Neutrophil (primary cell): ENCODE data around the gene SAP30.

Source experiments
- H3K27ac ChIP-seq: fragments of 200-600 bp; sonication (generic); 2 replicates; pipeline ENCODE4 v1.5.1; 2016; ENCODE audit warnings: mild to moderate bottlenecking, moderate library complexity
- H3K27me3 ChIP-seq: fragments of 200-600 bp; sonication (generic); 2 replicates; pipeline ENCODE4 v1.6.0; 2016; ENCODE audit warnings: mild to moderate bottlenecking
- H3K36me3 ChIP-seq: fragments of 200-600 bp; sonication (generic); 2 replicates; pipeline ENCODE4 v1.5.1; 2017
- H3K4me1 ChIP-seq, 2 experiments: fragments of 200-600 bp in 1 of 2; sonication (generic) in 1 of 2; 1 replicate in 1 of 2; 2 replicates in 1 of 2; pipeline versions ENCODE4 v1.5.1 to v1.6.1; 2013 to 2016; ENCODE audit warnings: low read depth in 1 of 2, low read length in 1 of 2, mild to moderate bottlenecking in 1 of 2, moderate library complexity in 1 of 2; ENCODE audit not compliant: control insufficient read depth in 1 of 2, insufficient read depth in 1 of 2
- H3K4me3 ChIP-seq, 2 experiments: fragments of 200-600 bp in 1 of 2; sonication (generic) in 1 of 2; 1 replicate in 1 of 2; 2 replicates in 1 of 2; pipeline ENCODE4 v1.5.1; 2013 to 2016; ENCODE audit warnings: low read depth in 1 of 2, low read length in 1 of 2, mild to moderate bottlenecking in 1 of 2, moderate library complexity in 1 of 2
- H3K9me3 ChIP-seq: fragments of 200-600 bp; sonication (generic); 2 replicates; pipeline ENCODE4 v1.5.1; 2016
- TF ChIP-seq, protein P1 (sequence below): fragments of 200-600 bp; sonication (generic); IDR thresholded peaks from 2 replicates; pipeline ENCODE4 v1.5.1; 2016; ENCODE audit warnings: antibody characterized with exemption

SAP30 gene

DNA sequence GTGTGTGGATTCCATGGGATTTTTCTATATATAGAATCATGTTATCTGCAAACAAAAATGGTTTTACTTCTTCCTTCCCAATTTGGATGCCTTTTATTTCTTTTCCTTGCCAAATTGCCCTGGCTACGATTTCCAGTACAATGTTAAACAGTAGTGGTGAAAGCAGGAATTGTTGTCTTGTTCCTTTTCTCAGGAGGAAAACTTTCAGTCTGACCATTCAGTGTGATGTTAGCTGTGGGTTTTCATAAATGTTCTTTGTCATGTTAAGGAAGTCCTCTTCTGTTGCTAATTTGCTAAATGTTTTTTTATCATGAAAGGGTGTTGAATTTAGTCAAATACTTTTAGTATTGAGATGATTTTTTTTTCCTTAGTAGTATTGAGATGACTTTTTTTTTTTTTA lies 10.9 kb downstream of the SAP30 start:
- H3K36me3 ChIP-seq = no peaks in the 10 kb centered on the region
- H3K9me3 ChIP-seq = no peaks in the 10 kb centered on the region
- TF ChIP-seq, protein P1, sequence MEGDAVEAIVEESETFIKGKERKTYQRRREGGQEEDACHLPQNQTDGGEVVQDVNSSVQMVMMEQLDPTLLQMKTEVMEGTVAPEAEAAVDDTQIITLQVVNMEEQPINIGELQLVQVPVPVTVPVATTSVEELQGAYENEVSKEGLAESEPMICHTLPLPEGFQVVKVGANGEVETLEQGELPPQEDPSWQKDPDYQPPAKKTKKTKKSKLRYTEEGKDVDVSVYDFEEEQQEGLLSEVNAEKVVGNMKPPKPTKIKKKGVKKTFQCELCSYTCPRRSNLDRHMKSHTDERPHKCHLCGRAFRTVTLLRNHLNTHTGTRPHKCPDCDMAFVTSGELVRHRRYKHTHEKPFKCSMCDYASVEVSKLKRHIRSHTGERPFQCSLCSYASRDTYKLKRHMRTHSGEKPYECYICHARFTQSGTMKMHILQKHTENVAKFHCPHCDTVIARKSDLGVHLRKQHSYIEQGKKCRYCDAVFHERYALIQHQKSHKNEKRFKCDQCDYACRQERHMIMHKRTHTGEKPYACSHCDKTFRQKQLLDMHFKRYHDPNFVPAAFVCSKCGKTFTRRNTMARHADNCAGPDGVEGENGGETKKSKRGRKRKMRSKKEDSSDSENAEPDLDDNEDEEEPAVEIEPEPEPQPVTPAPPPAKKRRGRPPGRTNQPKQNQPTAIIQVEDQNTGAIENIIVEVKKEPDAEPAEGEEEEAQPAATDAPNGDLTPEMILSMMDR = no peak
- H3K4me1 ChIP-seq = no peaks in the 10 kb centered on the region
- H3K27me3 ChIP-seq = no peaks in the 10 kb centered on the region
- no peak overlapping the region for H3K27ac ChIP-seq
- H3K4me3 ChIP-seq = no peak overlapping the region

DNA sequence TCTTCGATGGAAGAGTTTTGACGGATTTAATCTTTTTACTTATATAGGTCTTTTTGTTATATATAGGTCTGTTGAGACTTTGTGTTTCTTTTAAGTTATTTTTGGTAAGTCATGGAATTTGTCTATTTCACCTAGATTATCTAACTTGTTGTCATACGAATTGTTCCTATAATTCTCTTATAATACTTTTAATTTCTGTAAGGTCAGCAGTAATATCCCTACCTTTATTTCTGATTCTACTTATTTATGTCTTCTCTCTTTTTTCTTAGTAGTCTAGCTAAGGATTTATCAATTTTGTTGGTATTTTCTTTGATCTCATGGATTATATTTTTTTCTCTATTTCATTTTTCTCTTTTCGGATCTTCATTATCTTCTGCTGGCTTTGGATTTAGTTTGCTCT lies 11.6 kb downstream of the SAP30 start:
- Histone ChIP-seq H3K27ac (no peak overlapping the region), H3K9me3 (no peaks in the 10 kb centered on the region), H3K4me3 (no peak overlapping the region), H3K36me3 (no peaks in the 10 kb centered on the region), H3K4me1 (no peaks in the 10 kb centered on the region), H3K27me3 (no peaks in the 10 kb centered on the region)
- TF ChIP-seq, protein P1 = no peak

DNA sequence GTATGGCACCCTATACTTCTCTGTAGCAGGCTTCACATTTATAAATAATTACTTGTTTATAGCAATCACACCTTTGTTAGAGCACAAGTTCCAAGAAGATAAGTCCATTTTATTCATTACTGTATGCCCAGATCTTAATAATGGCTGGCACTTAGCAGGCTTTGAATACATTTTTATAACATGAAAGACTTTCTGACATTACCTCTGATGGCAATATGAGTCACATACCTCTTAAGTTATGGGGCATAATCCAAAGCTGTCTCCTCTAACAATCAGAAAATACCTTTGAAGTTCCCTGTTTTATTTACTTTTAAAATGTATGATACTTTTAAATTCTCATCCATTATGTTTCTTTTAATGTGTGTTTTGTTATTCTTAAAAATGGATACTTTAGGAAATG lies 16.0 kb downstream of the SAP30 start:
- Histone ChIP-seq H3K36me3 (no peaks in the 10 kb centered on the region), H3K27me3 (no peaks in the 10 kb centered on the region), H3K4me3 (no peak overlapping the region), H3K9me3 (no peaks in the 10 kb centered on the region), H3K4me1 (no peaks in the 10 kb centered on the region), H3K27ac (no peak overlapping the region)
- TF ChIP-seq, protein P1 = no peak

DNA sequence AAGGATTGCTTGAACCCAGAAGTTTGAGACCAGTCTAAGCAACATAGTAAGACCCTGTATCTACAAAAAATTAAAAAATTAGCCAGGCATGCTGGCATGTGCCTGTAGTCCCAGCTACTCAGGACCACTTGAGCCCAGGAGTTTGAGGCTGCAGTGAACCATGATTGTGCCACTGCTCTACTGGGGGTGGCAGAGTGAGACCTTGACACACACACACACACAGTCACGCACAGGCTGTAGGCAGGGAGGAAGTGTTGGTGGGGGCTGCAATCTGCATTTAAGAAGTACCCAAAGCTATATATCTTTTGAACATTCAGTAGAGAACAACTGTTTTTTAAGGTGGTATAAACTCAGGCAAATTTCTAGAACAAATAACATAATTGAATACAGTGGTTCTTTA lies 20.9 kb downstream of the SAP30 start:
- H3K4me1 ChIP-seq = no peaks in the 10 kb centered on the region
- H3K36me3 ChIP-seq = no peaks in the 10 kb centered on the region
- no peak overlapping the region for H3K4me3 ChIP-seq
- TF ChIP-seq, protein P1 = no peak
- H3K27ac ChIP-seq = no peak overlapping the region
- no peaks in the 10 kb centered on the region for H3K27me3 ChIP-seq
- no peaks in the 10 kb centered on the region for H3K9me3 ChIP-seq

DNA sequence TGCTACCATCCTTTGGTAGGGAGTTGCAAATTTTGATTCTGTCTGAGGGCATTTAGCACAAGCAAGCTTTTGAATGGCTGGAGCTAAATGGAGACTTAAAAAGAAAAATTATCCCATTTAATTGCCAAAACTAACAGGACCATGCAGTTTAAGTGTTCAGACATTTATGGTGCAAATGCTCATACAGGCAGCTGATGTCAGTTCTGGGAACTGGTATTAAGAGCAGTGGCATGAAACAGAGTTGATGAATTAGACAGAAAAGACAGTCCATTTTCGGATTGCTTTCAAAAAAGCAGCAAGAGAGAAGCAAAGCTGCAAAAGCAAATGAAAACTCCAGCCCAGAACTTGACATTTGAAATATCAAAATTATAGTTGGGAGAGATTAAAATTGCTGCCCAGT lies 26.9 kb downstream of the SAP30 start:
- TF ChIP-seq, protein P1 = no peak
- H3K27me3 ChIP-seq = no peaks in the 10 kb centered on the region
- no peak overlapping the region for H3K27ac ChIP-seq
- H3K4me3 ChIP-seq = no peak overlapping the region
- H3K9me3 ChIP-seq = no peaks in the 10 kb centered on the region
- no peaks in the 10 kb centered on the region for H3K4me1 ChIP-seq
- no peaks in the 10 kb centered on the region for H3K36me3 ChIP-seq

DNA sequence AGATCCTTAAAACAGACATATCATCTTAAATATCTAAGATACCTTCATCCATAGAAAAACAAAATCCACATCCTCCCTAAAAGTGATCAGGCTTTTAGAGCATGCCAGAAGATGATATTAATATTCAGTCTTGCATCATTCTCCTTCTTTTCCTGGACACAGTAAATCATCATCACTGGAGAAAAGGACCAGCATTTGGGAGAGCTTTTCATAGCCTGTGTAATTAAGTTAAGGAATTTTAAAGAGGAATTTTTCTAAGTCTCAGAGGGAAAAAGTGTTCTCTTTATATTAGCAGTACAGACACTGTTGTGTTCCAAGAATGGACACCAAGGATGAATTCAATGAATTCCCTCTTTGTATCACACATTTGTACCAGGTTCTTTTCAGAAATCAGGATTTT lies 27.5 kb downstream of the SAP30 start:
- no peak overlapping the region for H3K27ac ChIP-seq
- H3K4me3 ChIP-seq = no peak overlapping the region
- H3K4me1 ChIP-seq = no peaks in the 10 kb centered on the region
- no peaks in the 10 kb centered on the region for H3K27me3 ChIP-seq
- TF ChIP-seq, protein P1 = no peak
- H3K36me3 ChIP-seq = no peaks in the 10 kb centered on the region
- no peaks in the 10 kb centered on the region for H3K9me3 ChIP-seq
